Esophagus muscularis mucosa (tissue), 4 donors: ENCODE results near the gene CCNL2. TPM values are rescaled to one million over a fixed set of nuclear protein-coding genes. Genes with fewer than 3 reads are reported as not detected.

ENCODE experiments used
- DNase-seq: peaks from one replicate; pipeline ENCODE4 v3.0.0-alpha.2; 2017; ENCODE audit errors: extremely low spot score
- H3K27ac ChIP-seq, 4 donors: fragments of 200-600 bp; sonication (generic); replicated peaks in 1 of 4; 1 replicate in 3 of 4; 2 replicates in 1 of 4; pipeline ENCODE4 v1.5.1; 2016 to 2019; ENCODE audit warnings: mild to moderate bottlenecking in 1 of 4
- H3K27me3 ChIP-seq, 4 donors: fragments of 200-600 bp; sonication (generic); one replicate each; pipeline versions ENCODE4 v1.5.1 to v1.6.0; 2016 to 2019
- H3K36me3 ChIP-seq, 4 donors: fragments of 200-600 bp; sonication (generic); one replicate each; pipeline ENCODE4 v1.5.1; 2016 to 2019
- H3K4me1 ChIP-seq, 4 donors: fragments of 200-600 bp; sonication (generic); one replicate each; pipeline ENCODE4 v1.5.1; 2016 to 2019
- H3K4me3 ChIP-seq, 4 donors: fragments of 200-600 bp; sonication (generic); 1 replicate in 2 of 4; 2 replicates in 2 of 4; pipeline ENCODE4 v1.5.1; 2016 to 2019; ENCODE audit warnings: mild to moderate bottlenecking in 4 of 4, moderate library complexity in 1 of 4
- H3K9me3 ChIP-seq, 4 donors: fragments of 200-600 bp; sonication (generic); 1 replicate in 3 of 4; 2 replicates in 1 of 4; pipeline ENCODE4 v1.5.1; 2016 to 2019
- CTCF ChIP-seq, 3 experiments: fragments of 200-600 bp in 2 of 3; fragments of 450-650 bp in 1 of 3; sonication (generic) in 2 of 3; IDR thresholded peaks; one replicate each; pipeline ENCODE4 v1.5.1; 2017 to 2019; ENCODE audit warnings: antibody characterized with exemption in 3 of 3, mild to moderate bottlenecking in 2 of 3, moderate library complexity in 1 of 3
- EP300 ChIP-seq: sonication (generic); formaldehyde crosslinking; IDR thresholded peaks from one replicate; pipeline ENCODE4 v1.6.1; 2017; ENCODE audit warnings: antibody characterized with exemption
- POLR2A ChIP-seq: fragments of 450-650 bp; IDR thresholded peaks from one replicate; pipeline ENCODE4 v1.6.1; 2017; ENCODE audit warnings: antibody characterized with exemption, moderate library complexity, mild to moderate bottlenecking, low read depth
- POLR2AphosphoS5 ChIP-seq, 2 donors: sonication (generic); formaldehyde crosslinking; IDR thresholded peaks; one replicate each; pipeline ENCODE4 v1.6.1; 2017; ENCODE audit warnings: antibody characterized with exemption in 2 of 2
- WGBS: methylation state at CpG from one replicate; pipeline ENCODE4 v1.1.5; 2018; 5-methylcytosine and 5-hydroxymethylcytosine counted together
- intact Hi-C: fragments of 100-400 bp; cut with DNase I; formaldehyde crosslinking; loops from one replicate; pipeline ENCODE4 v1.15.1; 2023
- total RNA-seq, 4 donors: library from RNA; depleted of rRNA; stranded (reverse); fragments of >200 nt; gene quantifications; one replicate each; pipeline versions ENCODE4 v1.1.0 to v1.2.1, GENCODE V29; 2016

CCNL2 gene
- total RNA-seq, 4 donors from 2014 or later: 73.4 to 136 (median 108) TPM

GRCh38 chr1:1439546-1440261 is 40.6 kb upstream of the CCNL2 start:
- H3K27me3 ChIP-seq: no peaks in the 10 kb centered on the region
- 81% methylated on average over 58 of the region's 82 CpGs for WGBS
- TF ChIP-seq CTCF (IDR thresholded peaks at IDR 0.05) (no peak), POLR2AphosphoS5 (IDR thresholded peaks at IDR 0.05) (no peak), EP300 (no peak)
- peaks cover 38 to 80% (median 69%) of the 10 kb centered on the region in 4 donors for H3K4me1 ChIP-seq
- no peak overlapping the region for H3K4me3 ChIP-seq
- no peaks in the 10 kb centered on the region for H3K9me3 ChIP-seq
- intact Hi-C loops: loop anchor here (2.0 kb wide), 1 partner anchor 37 kb away; no protein-coding TSS in a partner anchor
- peaks cover 0 to 24% (median 12%) of the 10 kb centered on the region in 4 donors for H3K36me3 ChIP-seq
- peak overlapping the region; percentile 43 to 74 (median 60) for H3K27ac ChIP-seq
- no peak for DNase-seq

GRCh38 chr1:1438531-1439381 is 39.6 kb upstream of the CCNL2 start:
- Histone ChIP-seq H3K27me3 (no peaks in the 10 kb centered on the region), H3K9me3 (no peaks in the 10 kb centered on the region), H3K4me1 (peaks cover 48 to 89% (median 79%) of the 10 kb centered on the region in 4 donors), H3K36me3 (peaks cover 0 to 24% (median 12%) of the 10 kb centered on the region in 4 donors), H3K27ac (peak overlapping the region in 2 of 4 donors; percentile 97 to 98), H3K4me3 (no peak overlapping the region)
- no peak for TF ChIP-seq POLR2AphosphoS5 (IDR thresholded peaks at IDR 0.05)
- TF ChIP-seq CTCF (IDR thresholded peaks at IDR 0.05): no peak
- TF ChIP-seq POLR2A: no peak
- TF ChIP-seq EP300: no peak
- 66% methylated on average over 14 of the region's 45 CpGs for WGBS
- intact Hi-C loops: no loop called here
- DNase-seq: no peak

GRCh38 chr1:1437904-1438376 is 38.8 kb upstream of the CCNL2 start:
- Histone ChIP-seq H3K27ac (peak overlapping the region in 3 of 4 donors; percentile 97 to 98 (median 97)), H3K4me3 (peak overlapping the region in 1 of 4 donors; percentile 70), H3K9me3 (no peaks in the 10 kb centered on the region), H3K4me1 (peaks cover 56 to 97% (median 87%) of the 10 kb centered on the region in 4 donors), H3K36me3 (peaks cover 0 to 24% (median 12%) of the 10 kb centered on the region in 4 donors), H3K27me3 (no peaks in the 10 kb centered on the region)
- WGBS: 56% methylated on average over 10 of the region's 11 CpGs
- DNase-seq: no peak
- TF ChIP-seq EP300: no peak
- TF ChIP-seq POLR2A: no peak
- TF ChIP-seq POLR2AphosphoS5 (IDR thresholded peaks at IDR 0.05): no peak
- TF ChIP-seq CTCF (IDR thresholded peaks at IDR 0.05): no peak
- intact Hi-C loops: no loop called here

GRCh38 chr1:1437033-1437903 is 38.1 kb upstream of the CCNL2 start:
- no peak for DNase-seq
- Histone ChIP-seq H3K36me3 (peaks cover 0 to 24% (median 12%) of the 10 kb centered on the region in 4 donors), H3K4me3 (peak overlapping the region; percentile 67 to 81 (median 74)), H3K9me3 (no peaks in the 10 kb centered on the region), H3K27me3 (no peaks in the 10 kb centered on the region), H3K27ac (peak overlapping the region; percentile 96 to 98 (median 97)), H3K4me1 (peaks cover 63 to 100% (median 90%) of the 10 kb centered on the region in 4 donors)
- TF ChIP-seq CTCF (IDR thresholded peaks at IDR 0.05) (no peak), POLR2AphosphoS5 (IDR thresholded peaks at IDR 0.05) (no peak), POLR2A (no peak), EP300 (no peak)
- intact Hi-C loops: no loop called here
- WGBS: 41% methylated on average over 18 of the region's 31 CpGs
